Right forelimb (tissue), 1 donor: ENCODE measurements around the gene KCNMA1.
A peak's percentile ranks its signal among the peaks of the same experiment; 100 is the strongest.

ENCODE experiments used
- DNase-seq: peaks from one replicate; pipeline ENCODE4 v3.0.0-alpha.2; 2018

KCNMA1 gene

GRCh38 chr10:76991621-76992020 is 646.0 kb downstream of the KCNMA1 start:
- DNase-seq: peak; percentile 68

- no peak for DNase-seq
Observed at GRCh38 chr10:76990561-76990960, 647.0 kb downstream of the KCNMA1 start.

- DNase-seq: peak; percentile 81
Observed at GRCh38 chr10:76984559-76985443, 652.8 kb downstream of the KCNMA1 start.

GRCh38 chr10:76983624-76984023 is 654.0 kb downstream of the KCNMA1 start:
- no peak for DNase-seq

- no peak for DNase-seq
Observed at GRCh38 chr10:76982671-76983070, 654.9 kb downstream of the KCNMA1 start.

- no peak for DNase-seq
Observed at GRCh38 chr10:76981251-76981650, 656.4 kb downstream of the KCNMA1 start.

- no peak for DNase-seq
Observed at GRCh38 chr10:76977901-76978300, 659.7 kb downstream of the KCNMA1 start.

- no peak for DNase-seq
Observed at GRCh38 chr10:76977046-76977445, 660.6 kb downstream of the KCNMA1 start.

GRCh38 chr10:76976142-76976541 is 661.5 kb downstream of the KCNMA1 start:
- no peak for DNase-seq

- DNase-seq: no peak
Observed at GRCh38 chr10:76975126-76975525, 662.5 kb downstream of the KCNMA1 start.

GRCh38 chr10:76974017-76974691 is 663.5 kb downstream of the KCNMA1 start:
- DNase-seq: peak; percentile 56

GRCh38 chr10:76973091-76974016 is 664.3 kb downstream of the KCNMA1 start:
- DNase-seq: peak; percentile 64

GRCh38 chr10:76972541-76972940 is 665.1 kb downstream of the KCNMA1 start:
- DNase-seq: no peak

- DNase-seq: no peak
Observed at GRCh38 chr10:76971547-76972170, 665.9 kb downstream of the KCNMA1 start.

- no peak for DNase-seq
Observed at GRCh38 chr10:76970711-76971519, 666.7 kb downstream of the KCNMA1 start.

GRCh38 chr10:76969366-76969948 is 668.2 kb downstream of the KCNMA1 start:
- no peak for DNase-seq

- DNase-seq: no peak
Observed at GRCh38 chr10:76968483-76968882, 669.1 kb downstream of the KCNMA1 start.

GRCh38 chr10:76962851-76963250 is 674.8 kb downstream of the KCNMA1 start:
- no peak for DNase-seq

GRCh38 chr10:76961841-76962240 is 675.8 kb downstream of the KCNMA1 start:
- no peak for DNase-seq

- no peak for DNase-seq
Observed at GRCh38 chr10:76959111-76959510, 678.5 kb downstream of the KCNMA1 start.

GRCh38 chr10:76954838-76955237 is 682.8 kb downstream of the KCNMA1 start:
- DNase-seq: no peak
